HG02623 (cell line): Measurements from ENCODE around the gene MEIS3.

Experiments used
- ATAC-seq: cut with Tn5 transposase; IDR thresholded peaks from one replicate; pipeline ENCODE4 v1.9.1; 2021; ENCODE audit warnings: moderate library complexity; ENCODE audit not compliant: unreplicated experiment

MEIS3 gene

DNA sequence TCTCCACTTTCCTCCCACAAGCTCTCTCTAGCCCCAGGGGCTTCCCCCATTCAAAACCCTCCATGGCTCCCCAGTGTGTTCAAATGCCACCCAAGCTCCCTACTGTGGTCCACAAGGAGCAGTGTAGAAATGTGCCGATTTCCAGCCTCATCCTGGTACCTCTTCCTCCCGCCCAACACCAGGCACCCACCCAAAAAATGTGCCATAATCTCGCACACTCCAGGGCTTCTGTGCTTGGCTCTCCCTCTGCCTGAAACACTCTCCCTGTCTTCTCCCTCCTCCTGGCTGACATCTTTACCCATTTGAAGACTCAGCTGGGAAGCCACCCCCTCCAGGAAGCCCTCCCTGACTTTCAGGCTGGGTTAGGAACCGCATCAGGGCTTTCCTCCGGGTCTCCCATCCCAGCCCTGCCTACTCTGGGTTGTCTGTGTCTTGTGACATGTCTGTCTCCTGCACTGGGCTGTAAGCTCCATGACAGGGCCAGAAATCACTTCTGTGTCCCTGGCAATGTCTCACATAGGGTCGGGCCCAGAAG, 16.6 kb upstream of the MEIS3 start:
- ATAC-seq: no peak

DNA sequence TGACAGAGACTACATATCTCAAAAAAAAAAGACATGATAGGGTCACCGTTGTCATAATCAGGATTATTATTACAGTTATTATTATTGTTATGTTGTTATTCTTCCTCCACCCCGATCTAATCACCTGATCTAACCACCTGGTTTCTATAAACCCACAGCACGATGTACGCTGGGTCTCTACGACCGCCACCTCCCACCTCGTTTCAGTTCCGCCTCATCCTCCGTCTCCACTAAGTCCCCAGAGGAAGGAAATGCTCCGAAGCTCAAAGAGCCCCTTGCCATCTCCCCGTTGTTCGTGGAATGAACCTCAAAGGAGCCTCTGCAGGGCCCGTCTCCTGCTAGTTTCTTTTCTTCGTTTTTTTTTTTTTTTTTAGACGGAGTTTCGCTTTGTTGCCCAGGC, 15.9 kb upstream of the MEIS3 start:
- no peak for ATAC-seq

DNA sequence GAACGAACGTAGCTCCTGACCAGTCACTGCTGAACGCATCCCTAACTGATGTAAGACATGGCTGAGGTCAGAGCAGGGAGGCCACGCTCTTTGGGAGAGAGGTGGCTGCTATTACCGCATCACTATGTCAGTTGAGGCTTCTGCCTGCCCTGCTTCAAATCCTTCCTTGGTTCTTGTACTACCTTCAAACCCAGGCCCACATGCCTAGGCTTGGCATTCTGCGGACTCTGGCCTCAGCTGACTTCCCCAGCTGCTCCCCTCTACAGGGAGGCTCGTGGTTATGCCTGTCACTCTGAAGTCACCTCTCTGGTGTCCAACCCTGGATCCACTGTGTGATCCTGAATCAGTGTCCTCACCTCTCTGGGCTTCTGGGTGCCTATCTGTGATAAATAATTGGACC, 14.8 kb upstream of the MEIS3 start:
- no peak for ATAC-seq

DNA sequence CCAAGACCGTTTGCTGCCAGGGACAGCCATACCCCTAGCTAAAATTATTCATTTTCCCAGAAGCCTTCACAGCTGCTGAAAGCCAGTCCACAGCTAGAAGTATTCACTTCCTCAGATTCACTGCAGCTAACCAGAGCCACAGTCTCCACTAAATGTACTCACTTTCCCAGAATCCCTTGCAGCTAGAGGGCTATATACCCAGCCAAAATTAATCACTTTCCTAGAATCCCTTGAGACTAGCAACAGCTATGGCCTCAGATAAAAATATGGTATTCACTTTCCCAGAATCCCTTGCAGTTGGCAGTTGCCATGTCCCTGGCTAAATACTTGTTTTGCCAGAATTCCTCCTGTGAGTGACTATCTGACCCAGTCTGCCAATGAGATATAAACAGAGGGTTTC, 13.8 kb upstream of the MEIS3 start:
- no peak for ATAC-seq

DNA sequence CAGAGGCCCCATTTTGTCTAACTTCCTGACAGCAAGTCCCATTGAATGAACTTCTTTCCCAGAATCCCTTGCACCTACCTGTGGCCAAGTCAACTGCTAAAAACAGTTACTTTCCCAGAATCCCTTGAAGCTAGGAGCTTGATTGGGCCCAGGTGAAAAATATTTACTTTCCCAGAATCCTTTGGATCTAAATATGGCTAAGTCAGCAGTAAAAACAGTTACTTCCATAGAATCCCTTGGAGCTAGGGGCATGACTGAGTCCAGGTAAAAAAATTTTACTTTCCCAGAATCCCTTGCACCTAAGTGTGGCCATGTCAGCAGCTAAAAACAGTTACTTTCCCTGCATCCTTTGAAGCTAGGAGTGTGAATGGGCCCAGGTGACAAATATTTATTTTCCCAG, 13.2 kb upstream of the MEIS3 start:
- no peak for ATAC-seq

DNA sequence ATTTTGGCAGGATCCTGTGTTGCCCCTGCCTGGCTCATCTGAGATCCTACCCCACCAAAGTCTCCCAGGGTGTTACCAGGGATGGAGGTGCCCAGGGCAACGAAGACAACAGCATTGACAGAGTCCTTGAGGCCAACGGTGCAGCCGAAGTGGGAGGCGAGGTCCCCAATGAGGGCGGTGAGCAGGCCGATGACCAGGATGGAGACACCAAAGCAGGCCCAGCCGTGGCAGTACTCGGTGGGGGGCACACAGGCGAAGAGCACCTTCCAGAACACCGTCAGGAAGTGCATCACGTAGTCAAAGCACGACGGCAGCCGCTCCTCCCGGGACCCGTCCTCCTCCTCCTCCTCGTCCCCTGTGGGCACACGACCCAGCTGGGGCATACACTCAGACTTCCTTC, 12.8 kb upstream of the MEIS3 start:
- no peak for ATAC-seq

DNA sequence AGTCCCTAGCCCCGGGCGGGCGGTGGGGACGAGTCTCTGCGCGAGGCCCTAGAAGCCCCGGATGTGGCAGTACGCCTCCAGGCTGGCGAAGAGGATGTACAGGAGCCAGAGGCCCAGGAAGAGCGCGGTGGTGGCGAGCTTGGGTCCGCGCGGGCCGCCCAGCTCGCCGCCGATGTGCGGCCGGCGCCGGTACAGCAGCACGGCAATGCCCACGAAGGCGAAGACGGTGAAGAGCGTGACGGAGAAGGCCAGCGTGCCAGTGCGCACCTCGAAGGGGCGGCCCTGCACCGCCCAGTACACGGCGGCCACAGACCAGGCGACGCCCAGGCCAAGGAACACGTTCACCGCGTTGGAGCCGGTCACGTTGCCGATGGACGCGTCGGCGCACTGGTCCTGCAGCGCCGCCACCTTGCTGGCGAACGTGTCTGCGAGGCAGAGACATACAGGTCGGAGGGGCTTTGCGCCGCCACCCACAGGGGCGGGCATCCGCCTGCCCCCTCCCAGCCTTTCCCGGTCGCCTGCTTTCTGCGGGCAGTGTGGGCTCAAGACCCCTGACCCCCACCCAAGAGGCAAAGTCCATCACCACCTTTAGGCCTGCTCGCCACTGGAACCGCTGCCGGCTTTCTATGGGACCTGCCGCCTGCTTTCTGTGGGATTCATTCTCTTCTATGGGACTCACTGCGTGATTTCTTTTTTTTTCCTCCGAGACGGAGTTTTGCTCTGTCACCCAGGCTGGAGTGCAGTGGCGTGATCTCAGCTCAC, 10.9 kb upstream of the MEIS3 start:
- no peak for ATAC-seq

DNA sequence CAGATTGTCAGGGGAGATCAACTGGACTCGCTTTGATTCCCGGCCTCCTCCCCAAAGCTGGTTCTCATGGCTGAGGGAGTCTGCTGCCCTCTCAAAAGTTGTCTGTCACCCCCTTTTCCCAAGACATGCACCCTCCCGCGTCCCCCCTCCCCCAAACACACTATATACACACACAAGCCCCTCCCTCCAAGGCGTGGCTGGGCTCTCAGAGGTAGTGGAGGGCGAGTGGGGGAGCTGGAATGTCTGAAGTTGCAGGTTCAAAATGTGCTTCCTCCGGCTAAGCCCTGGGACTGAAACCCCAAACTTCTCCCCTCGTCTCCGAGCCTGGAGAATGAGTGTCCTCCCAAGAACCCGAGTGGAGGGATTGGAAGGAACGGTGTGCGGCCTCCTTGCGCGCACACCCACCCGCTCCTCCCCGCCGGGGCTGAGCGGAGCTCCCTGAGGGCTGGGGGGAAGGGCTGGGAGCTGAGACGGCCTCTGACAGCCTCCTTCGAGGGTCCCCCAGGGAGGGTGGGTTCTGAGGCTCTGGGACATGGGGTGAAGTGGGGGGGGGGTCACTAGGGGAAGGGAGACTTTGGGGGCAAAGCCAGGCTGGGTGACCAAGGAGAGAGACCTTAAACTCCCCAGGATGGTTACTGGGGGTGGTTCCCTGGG, 9.9 kb upstream of the MEIS3 start:
- no peak for ATAC-seq

DNA sequence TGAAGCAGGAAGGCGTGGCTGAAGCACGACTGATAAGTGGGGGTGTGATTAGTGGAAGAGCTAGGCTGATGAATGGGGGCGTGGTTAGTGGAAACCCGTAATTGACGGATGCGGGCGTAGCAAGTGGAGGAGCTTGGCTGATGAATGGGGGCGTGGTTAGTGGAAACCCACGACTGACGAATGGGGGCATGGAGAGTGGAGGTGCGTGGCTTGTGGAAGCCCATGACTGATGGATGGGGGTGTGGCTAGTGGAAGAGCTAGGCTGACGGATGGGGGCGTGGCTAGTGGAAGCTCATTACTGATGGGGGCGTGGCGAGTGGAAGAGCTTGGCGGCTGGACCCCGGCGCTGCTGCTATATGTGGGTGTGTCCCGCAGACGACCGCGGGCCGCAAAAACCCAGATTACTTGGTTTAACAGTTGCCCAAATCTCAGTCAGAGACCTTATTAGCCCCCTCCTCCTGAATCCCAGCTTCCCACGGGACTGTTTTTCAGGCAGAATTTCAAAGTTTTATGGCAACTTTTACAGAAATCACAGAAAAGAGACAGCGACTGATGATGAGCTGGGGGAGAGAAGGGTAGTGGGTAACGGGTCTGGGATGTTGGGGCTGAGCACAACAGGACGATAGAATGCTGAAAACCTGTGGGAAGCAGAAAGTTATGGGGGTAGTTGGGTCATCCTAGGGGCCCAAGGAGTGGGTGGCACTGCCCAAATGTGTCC, 9.0 kb upstream of the MEIS3 start:
- ATAC-seq: no peak

DNA sequence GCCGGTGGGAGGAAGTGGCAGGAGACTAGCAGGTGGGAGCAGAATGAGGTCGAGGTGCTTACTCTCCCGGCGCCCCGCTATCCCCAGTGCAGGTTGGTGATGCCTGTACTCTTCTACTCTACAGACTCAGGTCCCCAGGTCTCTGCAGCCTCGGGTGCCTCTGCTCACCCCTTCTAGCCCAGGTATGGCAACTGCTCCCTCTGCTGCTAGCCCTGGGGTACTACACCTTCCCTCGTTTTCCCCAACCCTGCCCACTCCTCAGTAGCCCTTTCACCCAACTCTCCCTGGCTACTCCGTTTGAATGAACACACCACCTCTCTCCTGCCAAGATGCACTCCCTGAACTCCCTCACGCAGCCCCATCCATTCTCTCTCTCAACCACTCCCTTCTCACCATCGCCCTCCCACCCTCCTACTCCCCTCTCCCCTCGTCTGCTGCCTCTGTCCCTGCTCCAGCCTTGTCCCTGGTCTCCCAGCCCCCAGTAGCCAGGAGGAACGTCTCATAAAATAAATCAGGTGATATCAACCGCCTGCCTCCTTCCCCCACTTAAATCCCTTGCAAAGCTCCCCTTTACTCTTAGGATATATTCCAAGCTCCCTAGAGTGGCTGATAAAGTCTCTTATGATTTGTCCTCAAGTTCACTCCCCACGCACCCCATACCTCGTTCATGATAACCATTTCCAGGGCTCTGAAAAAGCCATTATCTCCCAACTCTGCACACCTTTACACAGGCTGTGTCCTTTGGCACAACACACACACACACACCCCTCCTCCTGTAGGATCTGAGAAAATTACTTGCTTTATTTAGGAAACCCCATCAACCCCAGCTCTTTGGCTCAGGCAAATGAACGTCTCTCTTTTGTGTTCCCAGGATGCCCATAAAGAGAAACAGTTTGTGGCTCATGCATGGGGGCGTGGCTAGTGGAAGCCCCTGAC, 8.2 kb upstream of the MEIS3 start:
- no peak for ATAC-seq

DNA sequence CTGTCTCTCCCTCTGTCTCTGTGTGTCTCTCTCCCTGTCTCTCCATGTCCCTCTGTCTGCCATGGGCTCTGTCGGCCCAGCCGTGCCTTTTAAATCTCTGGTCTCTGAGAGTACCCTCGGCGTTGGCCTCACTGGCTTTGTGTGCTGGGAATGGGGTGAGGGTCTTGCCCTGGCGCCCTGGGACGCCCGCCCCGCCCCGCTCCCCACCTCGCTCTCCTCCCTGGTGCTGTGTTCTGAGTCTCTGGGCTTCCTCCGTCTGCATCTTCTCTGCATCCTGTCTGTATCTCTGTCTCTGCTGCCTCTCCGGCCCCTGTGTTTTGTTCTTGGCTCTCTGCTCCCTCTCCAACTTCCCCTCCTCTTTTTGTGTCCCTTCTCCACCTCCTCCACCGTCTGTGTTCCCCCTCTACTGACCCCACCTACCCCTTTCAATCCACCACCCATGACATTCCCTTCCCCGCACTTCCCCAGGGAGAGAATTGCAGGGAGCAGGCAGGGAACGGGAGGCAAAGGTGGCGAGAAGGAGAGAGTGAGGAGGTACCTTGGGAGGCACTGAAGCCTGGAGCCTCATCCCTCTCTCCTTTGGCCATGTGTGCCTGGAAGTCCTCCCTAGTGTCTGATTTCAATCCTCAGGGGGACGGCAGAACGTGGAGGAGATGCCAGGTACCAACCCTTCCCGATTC, 4.0 kb upstream of the MEIS3 start:
- ATAC-seq: no peak

DNA sequence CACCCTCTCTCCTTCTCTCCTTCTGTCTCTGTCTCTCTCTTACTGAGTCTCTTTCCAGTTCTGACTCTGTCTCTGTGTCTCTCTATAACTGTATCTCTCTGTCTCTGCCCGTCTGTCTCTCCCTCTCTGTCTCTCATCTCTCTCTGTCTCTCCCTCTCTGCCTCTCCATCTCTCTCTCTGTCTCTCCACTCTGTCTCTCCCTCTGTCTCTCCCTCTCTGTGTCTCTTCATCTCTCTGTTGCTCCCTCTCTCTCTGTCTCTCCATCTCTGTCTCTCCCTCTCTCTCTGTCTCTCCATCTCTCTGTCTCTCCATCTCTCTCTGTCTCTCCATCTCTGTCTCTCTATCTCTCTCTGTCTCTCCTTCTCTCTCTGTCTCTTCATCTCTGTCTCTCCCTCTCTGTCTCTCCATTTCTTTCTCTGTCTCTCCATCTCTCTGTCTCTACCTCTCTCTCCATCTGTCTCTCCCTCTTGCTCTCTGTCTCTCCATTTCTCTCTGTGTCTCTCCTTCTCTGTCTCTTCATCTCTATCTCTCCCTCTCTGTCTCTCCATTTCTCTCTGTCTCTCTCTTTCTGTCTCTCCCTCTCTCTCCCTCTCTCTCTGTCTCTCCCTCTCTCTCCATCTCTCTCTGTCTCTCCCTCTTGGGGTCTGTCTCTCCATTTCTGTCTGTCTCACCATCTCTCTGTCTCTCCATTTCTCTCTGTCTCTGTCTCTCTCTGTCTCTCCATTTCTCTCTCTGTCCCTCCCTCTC, 3.3 kb upstream of the MEIS3 start:
- no peak for ATAC-seq

DNA sequence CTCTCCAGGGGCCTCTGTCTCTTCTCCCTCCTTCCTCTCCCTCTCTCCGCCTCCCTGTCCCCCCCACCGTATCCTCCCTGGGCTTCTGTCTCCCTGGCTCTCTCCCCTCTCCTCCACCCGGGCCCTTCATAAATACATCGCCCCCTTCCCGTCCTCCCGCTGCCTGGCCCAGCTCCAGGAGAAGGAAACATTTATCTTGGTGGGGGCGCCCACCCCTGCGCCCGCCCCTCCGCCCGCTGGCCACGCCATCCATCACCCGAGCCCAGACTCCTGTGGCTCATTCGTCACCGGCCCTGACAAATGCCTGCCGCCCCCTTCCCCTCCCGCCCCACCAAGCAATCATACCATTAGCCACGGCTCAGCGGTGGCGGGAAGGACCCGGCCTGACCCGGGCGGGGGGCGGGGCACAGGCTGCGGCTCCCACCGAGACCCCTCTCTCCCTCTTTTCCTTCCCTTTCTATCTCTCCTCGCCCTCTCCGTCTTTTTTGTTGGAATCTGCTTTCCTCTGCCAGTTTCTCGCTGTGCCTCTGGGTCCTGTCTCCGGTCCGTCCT, 2.6 kb upstream of the MEIS3 start:
- no peak for ATAC-seq

DNA sequence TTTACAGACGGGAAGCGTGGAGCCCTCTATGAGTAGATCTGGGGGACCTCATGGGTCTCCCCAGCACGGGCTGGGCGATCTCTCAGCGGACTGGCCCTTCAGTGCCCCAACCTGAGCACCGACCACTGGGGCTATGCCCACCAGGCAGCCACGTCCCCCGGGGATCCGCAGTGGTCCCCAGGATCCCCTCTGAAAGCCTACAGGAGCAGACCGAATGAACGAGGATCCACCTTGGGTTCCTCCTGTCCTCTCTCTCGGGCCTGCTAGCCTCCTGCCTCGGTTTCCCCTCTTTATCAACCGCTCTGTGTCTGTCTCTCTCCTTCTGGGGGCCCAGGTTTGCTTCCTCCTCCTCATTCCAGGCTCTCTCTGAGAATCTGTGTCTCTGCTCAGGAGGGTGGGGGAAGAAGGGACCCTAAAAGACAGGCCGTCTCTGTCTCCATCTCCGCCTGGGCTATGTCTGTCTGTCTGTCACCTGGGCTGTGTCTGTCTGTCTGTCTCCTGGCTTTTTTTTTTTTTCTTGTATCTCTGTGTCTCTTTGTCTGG, 2.0 kb upstream of the MEIS3 start:
- no peak for ATAC-seq

DNA sequence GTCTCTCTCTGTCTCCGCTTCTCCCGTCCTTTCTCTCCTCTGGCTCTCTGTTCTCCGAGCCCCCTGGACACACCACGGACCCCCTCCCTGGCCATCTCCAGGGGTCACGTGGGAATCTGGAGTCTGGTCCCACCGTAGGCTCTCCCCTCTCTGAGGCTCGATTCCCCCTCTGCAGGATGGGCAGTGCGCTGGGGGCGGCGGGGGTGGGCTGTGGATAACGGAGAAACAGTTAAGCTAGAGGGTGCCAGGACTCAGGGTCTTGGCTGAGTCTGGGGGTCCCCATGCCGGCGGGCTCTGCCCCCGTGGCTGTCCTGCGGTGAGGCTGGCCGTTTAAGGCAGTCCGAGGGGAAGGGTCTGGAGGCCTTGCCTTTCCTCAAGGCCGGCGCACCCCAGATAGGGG, 462 bp upstream of the MEIS3 start:
- no peak for ATAC-seq

DNA sequence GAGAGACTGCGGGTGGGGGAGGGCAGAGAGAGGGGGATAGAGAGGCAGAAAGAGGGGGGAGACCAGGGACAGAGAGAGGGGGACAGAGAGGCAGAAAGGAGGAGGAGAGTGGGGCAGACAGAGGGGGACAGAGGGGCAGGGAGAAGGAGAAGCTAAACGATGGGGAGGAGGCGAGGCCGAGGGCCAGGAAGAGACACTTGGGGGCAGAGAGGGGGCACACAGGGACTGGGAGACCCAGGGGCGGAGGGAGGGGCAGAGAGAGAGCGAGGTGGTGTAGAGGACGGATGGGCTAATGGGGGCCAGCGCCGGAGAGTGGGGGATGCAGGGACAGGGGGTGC, 666 bp downstream of the MEIS3 start:
- no peak for ATAC-seq

DNA sequence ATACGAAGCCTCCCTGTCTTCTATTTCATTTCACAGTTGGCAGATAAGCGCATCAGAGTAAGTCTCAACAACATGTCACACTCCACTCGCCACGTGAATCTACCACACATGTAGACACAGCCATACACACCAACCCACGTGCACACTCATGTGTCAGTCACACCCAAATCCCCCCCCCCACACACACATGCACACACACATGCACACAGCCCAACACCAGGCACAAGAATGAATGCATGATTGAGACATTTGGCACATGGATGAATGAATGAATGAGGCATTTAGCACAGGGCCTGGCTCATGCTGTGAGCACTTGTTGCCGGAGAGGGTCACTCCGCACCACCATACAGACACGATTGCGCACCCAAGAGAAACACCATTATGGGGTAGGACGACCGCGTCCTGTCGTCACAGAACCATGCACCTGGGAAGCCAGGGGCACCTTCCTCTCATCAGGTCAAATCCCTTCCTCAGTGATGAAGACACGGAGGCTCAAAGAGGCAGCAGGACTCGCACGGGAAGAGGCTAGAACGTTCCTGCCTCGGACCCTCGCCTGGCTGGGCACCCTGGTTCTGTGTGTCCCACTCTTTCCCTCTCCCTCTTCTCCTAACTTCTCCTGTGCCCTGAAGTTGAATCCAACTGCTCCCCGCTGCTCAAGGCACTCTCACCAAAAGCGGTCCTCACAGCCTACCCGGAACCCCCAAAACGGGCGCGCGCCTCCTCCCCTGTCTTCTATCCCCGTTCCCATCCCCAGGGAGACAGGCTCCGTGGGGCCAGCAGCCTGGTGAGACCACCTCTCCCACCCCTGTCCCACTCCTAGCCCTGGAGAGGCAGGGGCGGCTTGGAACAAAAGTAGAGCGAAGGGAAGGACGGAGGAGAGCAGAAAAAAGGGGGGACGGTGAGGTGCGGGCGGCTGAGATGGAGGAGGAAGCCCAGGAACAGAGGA, 1.3 kb downstream of the MEIS3 start:
- ATAC-seq: no peak
